Activated B cell treated with CpG ODN at 0.5 μM for 24 hours (primary cell): ENCODE results near the gene STAB2. TPM values are rescaled to one million over a fixed set of nuclear protein-coding genes. Genes with fewer than 3 reads are reported as not detected.

Experiments
- ATAC-seq: fragments of 200-7000 bp; cut with Tn5 transposase; one replicate; pipeline ENCODE4 v1.10.0; 2021; ENCODE audit warnings: low read depth, mild to moderate bottlenecking, moderate library complexity
- CTCF ChIA-PET: fragments of 350-600 bp; sonication (Branson Sonifier 250); formaldehyde crosslinking; loops from one replicate; lab custom pipeline; 2021; ENCODE audit warnings: antibody characterized with exemption; lab: Charles Lee
- POLR2A ChIA-PET: fragments of 350-600 bp; sonication (Branson Sonifier 250); formaldehyde crosslinking; loops from one replicate; lab custom pipeline; 2021; ENCODE audit warnings: antibody characterized with exemption; lab: Charles Lee
- DNase-seq: peaks from one replicate; pipeline ENCODE4 v3.0.0; 2022
- H3K27ac Mint-ChIP-seq: one replicate; pipeline ENCODE4 v1.8.0; 2020; ENCODE audit warnings: mixed read lengths
- H3K27me3 Mint-ChIP-seq: one replicate; pipeline ENCODE4 v1.8.0; 2021; ENCODE audit warnings: mixed read lengths
- H3K36me3 Mint-ChIP-seq: one replicate; pipeline ENCODE4 v1.8.0; 2021; ENCODE audit warnings: low read depth, mixed read lengths
- H3K4me1 Mint-ChIP-seq: one replicate; pipeline ENCODE4 v1.8.0; 2021; ENCODE audit warnings: mixed read lengths
- H3K4me3 Mint-ChIP-seq: one replicate; pipeline ENCODE4 v1.8.0; 2020; ENCODE audit warnings: mild to moderate bottlenecking, mixed read lengths
- H3K9me3 Mint-ChIP-seq: one replicate; pipeline ENCODE4 v1.8.0; 2020; ENCODE audit warnings: mixed read lengths
- CTCF ChIP-seq: fragments of 200-600 bp; IDR thresholded peaks from one replicate; pipeline ENCODE4 v1.8.0; 2022; ENCODE audit warnings: antibody characterized with exemption, mild to moderate bottlenecking
- intact Hi-C: fragments of 100-400 bp; cut with micrococcal nuclease; formaldehyde crosslinking; loops from one replicate; pipeline ENCODE4 v1.15.1; 2024
- total RNA-seq: library from RNA; stranded (reverse); gene quantifications from 2 replicates; pipeline ENCODE4 v1.2.3, GENCODE V29; 2022

The STAB2 gene
- total RNA-seq, 1 donor from 2014 or later, result not detected

GRCh38 chr12:103757248-103757647 is 170.2 kb downstream of the STAB2 start:
- TF ChIP-seq CTCF, result no peak
- Mint-ChIP-seq H3K9me3 (no peaks in the 10 kb centered on the region), H3K36me3 (no peaks in the 10 kb centered on the region), H3K27me3 (no peaks in the 10 kb centered on the region), H3K27ac (no peak overlapping the region), H3K4me1 (no peaks in the 10 kb centered on the region), H3K4me3 (no peak overlapping the region)
- no peak for ATAC-seq
- POLR2A ChIA-PET, result no interaction called here
- intact Hi-C loops, result no loop called here
- DNase-seq, result no peak
- CTCF ChIA-PET, result no interaction called here

- DNase-seq, result no peak
- peaks cover 6% of the 10 kb centered on the region for H3K36me3 Mint-ChIP-seq
- POLR2A ChIA-PET, result no interaction called here
- no peak overlapping the region for H3K4me3 Mint-ChIP-seq
- intact Hi-C loops, result no loop called here
- ATAC-seq, result no peak
- no peaks in the 10 kb centered on the region for H3K9me3 Mint-ChIP-seq
- CTCF ChIA-PET, result no interaction called here
- no peaks in the 10 kb centered on the region for H3K27me3 Mint-ChIP-seq
- no peaks in the 10 kb centered on the region for H3K4me1 Mint-ChIP-seq
- no peak overlapping the region for H3K27ac Mint-ChIP-seq
- no peak for TF ChIP-seq CTCF
These were observed 171.4 kb downstream of the STAB2 start for GRCh38 chr12:103758310-103759089.

- DNase-seq, result no peak
- CTCF ChIA-PET, result no interaction called here
- POLR2A ChIA-PET, result no interaction called here
- Mint-ChIP-seq H3K4me1 (no peaks in the 10 kb centered on the region), H3K4me3 (no peak overlapping the region), H3K27ac (no peak overlapping the region), H3K27me3 (no peaks in the 10 kb centered on the region), H3K36me3 (peaks cover 27% of the 10 kb centered on the region), H3K9me3 (no peaks in the 10 kb centered on the region)
- no peak for ATAC-seq
- TF ChIP-seq CTCF, result no peak
- intact Hi-C loops, result no loop called here
These were observed 175.4 kb downstream of the STAB2 start for GRCh38 chr12:103762473-103762872.

- no peak overlapping the region for H3K4me3 Mint-ChIP-seq
- DNase-seq (no peak), ATAC-seq (no peak)
- H3K9me3 Mint-ChIP-seq, result no peaks in the 10 kb centered on the region
- no peak for TF ChIP-seq CTCF
- ChIA-PET POLR2A (no interaction called here), CTCF (no interaction called here)
- H3K27me3 Mint-ChIP-seq, result no peaks in the 10 kb centered on the region
- H3K36me3 Mint-ChIP-seq, result peaks cover 27% of the 10 kb centered on the region
- no peaks in the 10 kb centered on the region for H3K4me1 Mint-ChIP-seq
- no peak overlapping the region for H3K27ac Mint-ChIP-seq
- intact Hi-C loops, result no loop called here
These were observed 178.2 kb downstream of the STAB2 start for GRCh38 chr12:103765322-103765721.

GRCh38 chr12:103766028-103766427 is 179.0 kb downstream of the STAB2 start:
- Mint-ChIP-seq H3K9me3 (no peaks in the 10 kb centered on the region), H3K4me3 (no peak overlapping the region), H3K36me3 (peaks cover 30% of the 10 kb centered on the region), H3K27me3 (no peaks in the 10 kb centered on the region), H3K27ac (no peak overlapping the region), H3K4me1 (no peaks in the 10 kb centered on the region)
- POLR2A ChIA-PET, result no interaction called here
- intact Hi-C loops, result no loop called here
- no peak for DNase-seq
- no peak for ATAC-seq
- CTCF ChIA-PET, result no interaction called here
- TF ChIP-seq CTCF, result no peak
